Thyroid gland (tissue), 4 donors: Measurements from ENCODE around the gene OTOP3. TPM values are rescaled to one million over a fixed set of nuclear protein-coding genes. Genes with fewer than 3 reads are reported as not detected.

Source experiments
- DNase-seq, 2 donors: peaks; one replicate each; pipeline ENCODE4 v3.0.0-alpha.2; 2019
- H3K27ac ChIP-seq, 3 donors: fragments of 200-600 bp; sonication (generic); 1 replicate in 2 of 3; 2 replicates in 1 of 3; pipeline ENCODE4 v1.5.1; 2016 to 2019; ENCODE audit warnings: mild to moderate bottlenecking in 1 of 3, moderate library complexity in 1 of 3
- H3K27me3 ChIP-seq: fragments of 200-600 bp; sonication (generic); one replicate; pipeline ENCODE4 v1.5.1; 2019
- H3K36me3 ChIP-seq, 2 donors: fragments of 200-600 bp; sonication (generic); one replicate each; pipeline ENCODE4 v1.5.1; 2016 to 2019
- H3K4me1 ChIP-seq, 2 donors: fragments of 200-600 bp; sonication (generic); one replicate each; pipeline ENCODE4 v1.5.1; 2017 to 2019
- H3K4me3 ChIP-seq, 3 donors: fragments of 200-600 bp; sonication (generic); replicated peaks in 1 of 3; 1 replicate in 2 of 3; 2 replicates in 1 of 3; pipeline ENCODE4 v1.5.1; 2016; ENCODE audit warnings: mild to moderate bottlenecking in 1 of 3
- H3K9me3 ChIP-seq: fragments of 200-600 bp; sonication (generic); one replicate; pipeline ENCODE4 v1.5.1; 2017
- POLR2A ChIP-seq, 2 donors: fragments of 450-650 bp; IDR thresholded peaks; one replicate each; pipeline ENCODE4 v1.6.1; 2017; ENCODE audit warnings: antibody characterized with exemption in 2 of 2, mild to moderate bottlenecking in 2 of 2, moderate library complexity in 1 of 2
- WGBS, 2 donors: methylation state at CpG; one replicate each; pipeline ENCODE4 v1.1.5; 2017; 5-methylcytosine and 5-hydroxymethylcytosine counted together
- intact Hi-C: fragments of 100-400 bp; cut with DNase I; formaldehyde crosslinking; loops from one replicate; pipeline ENCODE4 v1.15.1; 2023
- total RNA-seq, 4 donors: library from RNA; depleted of rRNA; stranded (reverse); fragments of >200 nt; gene quantifications; one replicate each; pipeline ENCODE4 v1.2.3, GENCODE V29; 2016
- TF ChIP-seq, protein P1 (sequence below), 6 experiments: fragments of 200-600 bp in 3 of 6; fragments of 450-650 bp in 3 of 6; sonication (generic) in 3 of 6; IDR thresholded peaks; one replicate each; pipeline ENCODE4 v1.5.1; 2016 to 2019; ENCODE audit warnings: antibody characterized with exemption in 6 of 6, mild to moderate bottlenecking in 2 of 6, inconsistent platforms in 1 of 6, moderate library complexity in 1 of 6

OTOP3 gene
- total RNA-seq, 4 donors from 2014 or later, result not detected

DNA sequence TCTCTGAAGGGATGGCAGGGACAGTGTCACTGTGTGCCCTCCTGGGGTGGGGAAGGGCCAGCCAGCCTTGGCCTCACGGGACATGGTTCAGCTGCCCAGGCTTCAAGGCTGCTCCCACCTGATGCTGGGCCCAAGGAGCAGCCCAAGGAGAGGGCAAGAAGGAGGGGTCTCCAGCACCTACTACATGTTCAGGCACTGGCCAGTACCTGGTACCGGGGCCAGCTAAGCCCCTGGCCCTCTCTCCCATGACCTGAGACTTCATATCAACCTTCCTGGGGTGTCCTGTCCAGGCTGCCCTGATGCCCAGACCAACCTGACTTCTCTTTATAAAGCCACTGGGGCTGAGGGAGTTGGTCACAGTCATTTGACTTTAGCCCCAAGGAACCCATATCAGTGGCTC, 13.9 kb upstream of the OTOP3 start:
- Histone ChIP-seq H3K4me1 (peaks cover 13 to 21% of the 10 kb centered on the region in 2 donors), H3K4me3 (no peak overlapping the region), H3K27ac (no peak overlapping the region), H3K27me3 (peaks cover 21% of the 10 kb centered on the region), H3K9me3 (no peaks in the 10 kb centered on the region), H3K36me3 (no peaks in the 10 kb centered on the region)
- DNase-seq, result no peak
- TF ChIP-seq, protein P1, sequence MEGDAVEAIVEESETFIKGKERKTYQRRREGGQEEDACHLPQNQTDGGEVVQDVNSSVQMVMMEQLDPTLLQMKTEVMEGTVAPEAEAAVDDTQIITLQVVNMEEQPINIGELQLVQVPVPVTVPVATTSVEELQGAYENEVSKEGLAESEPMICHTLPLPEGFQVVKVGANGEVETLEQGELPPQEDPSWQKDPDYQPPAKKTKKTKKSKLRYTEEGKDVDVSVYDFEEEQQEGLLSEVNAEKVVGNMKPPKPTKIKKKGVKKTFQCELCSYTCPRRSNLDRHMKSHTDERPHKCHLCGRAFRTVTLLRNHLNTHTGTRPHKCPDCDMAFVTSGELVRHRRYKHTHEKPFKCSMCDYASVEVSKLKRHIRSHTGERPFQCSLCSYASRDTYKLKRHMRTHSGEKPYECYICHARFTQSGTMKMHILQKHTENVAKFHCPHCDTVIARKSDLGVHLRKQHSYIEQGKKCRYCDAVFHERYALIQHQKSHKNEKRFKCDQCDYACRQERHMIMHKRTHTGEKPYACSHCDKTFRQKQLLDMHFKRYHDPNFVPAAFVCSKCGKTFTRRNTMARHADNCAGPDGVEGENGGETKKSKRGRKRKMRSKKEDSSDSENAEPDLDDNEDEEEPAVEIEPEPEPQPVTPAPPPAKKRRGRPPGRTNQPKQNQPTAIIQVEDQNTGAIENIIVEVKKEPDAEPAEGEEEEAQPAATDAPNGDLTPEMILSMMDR (IDR thresholded peaks at IDR 0.05), result no peak
- TF ChIP-seq POLR2A (IDR thresholded peaks at IDR 0.05), result no peak
- WGBS, 2 donors, result 83 to 100% methylated on average over 1 of the region's 2 CpGs
- intact Hi-C loops, result no loop called here

DNA sequence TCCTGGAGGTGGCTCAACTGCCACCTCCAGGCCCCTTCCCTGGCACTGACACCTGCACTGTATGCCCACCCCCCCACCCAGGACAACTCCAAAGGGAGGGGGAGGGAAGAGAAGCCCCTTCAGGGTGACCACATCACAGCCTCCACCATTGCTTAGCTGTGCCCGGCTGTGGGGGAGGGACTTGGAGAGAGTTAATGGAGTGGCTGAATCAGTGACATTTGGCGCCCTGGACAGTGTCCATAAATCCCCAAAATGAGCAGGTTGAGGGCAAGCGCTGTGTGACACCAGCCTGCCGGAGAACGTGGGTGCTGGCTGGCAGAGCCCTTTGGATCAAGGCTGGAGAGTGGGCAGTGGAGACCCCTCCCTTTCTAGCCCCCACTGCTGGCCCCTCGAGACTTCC, 13.5 kb upstream of the OTOP3 start:
- H3K27ac ChIP-seq, result no peak overlapping the region
- 54 to 65% methylated on average over 6 of the region's 6 CpGs for WGBS, 2 donors
- no peaks in the 10 kb centered on the region for H3K36me3 ChIP-seq
- no peak for DNase-seq
- no peak overlapping the region for H3K4me3 ChIP-seq
- H3K9me3 ChIP-seq, result no peaks in the 10 kb centered on the region
- peaks cover 21% of the 10 kb centered on the region for H3K27me3 ChIP-seq
- intact Hi-C loops, result no loop called here
- TF ChIP-seq, protein P1 (IDR thresholded peaks at IDR 0.05), result no peak
- TF ChIP-seq POLR2A (IDR thresholded peaks at IDR 0.05), result no peak
- H3K4me1 ChIP-seq, result peaks cover 13 to 21% of the 10 kb centered on the region in 2 donors

DNA sequence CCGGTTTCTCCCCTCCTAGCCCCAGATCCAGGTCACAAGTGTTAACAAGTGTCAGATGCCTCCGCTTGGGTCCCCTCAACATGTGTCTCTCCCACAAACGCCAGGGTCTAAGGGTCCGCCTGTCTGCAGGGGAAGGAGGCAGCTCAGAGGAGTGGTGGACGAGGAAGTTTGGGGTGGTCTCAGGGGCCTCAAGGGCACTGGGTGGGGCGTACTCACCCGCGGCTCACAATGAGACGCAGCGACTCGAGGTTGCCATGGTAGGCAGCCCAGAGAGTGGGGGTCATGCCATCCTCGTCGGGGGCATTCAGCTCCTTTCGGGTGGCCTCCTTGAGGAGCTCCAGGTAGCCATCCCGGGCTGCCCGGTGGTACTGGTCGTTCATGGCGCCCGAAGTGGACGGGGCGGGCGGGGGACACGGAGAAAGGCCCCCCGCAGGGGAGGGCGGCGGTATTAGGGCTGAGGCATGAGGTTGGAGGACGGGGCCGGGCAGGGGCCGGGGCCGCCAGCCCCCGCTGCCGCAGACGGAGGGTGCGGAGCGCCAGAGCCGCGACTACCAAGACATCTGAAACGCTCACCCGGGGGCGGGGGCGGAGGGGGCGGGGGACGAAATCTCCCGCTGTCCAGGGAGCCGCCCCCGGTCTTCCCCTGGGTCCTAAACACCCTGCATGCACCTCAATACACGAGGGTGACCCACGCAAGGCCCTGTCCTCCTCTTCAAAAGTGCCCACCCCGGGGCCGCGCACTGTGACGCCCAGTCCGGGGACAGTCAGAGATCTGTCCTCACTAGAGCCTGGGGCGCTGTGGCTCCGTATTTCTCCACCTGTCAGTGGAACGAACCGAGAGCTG, 12.8 kb upstream of the OTOP3 start, which contains the start of gene USH1G:
Gene USH1G (minus strand): TSS at position 562 of the 844 bp plus-strand sequence. CDS start 182 bp downstream, at position 380.
- Histone ChIP-seq H3K4me1 (peaks cover 13 to 21% of the 10 kb centered on the region in 2 donors), H3K9me3 (no peaks in the 10 kb centered on the region), H3K4me3 (peak within 1 kb of the TSS in 1 of 3 donors; percentile 21), H3K27ac (no peak within 1 kb of the TSS), H3K27me3 (peaks cover 21% of the 10 kb centered on the region), H3K36me3 (no peaks in the 10 kb centered on the region)
- peak in 1 of 2 donors; percentile 23 for DNase-seq
- TF ChIP-seq, protein P1 (IDR thresholded peaks at IDR 0.05), result no peak
- no peak for TF ChIP-seq POLR2A (IDR thresholded peaks at IDR 0.05)
- WGBS, 2 donors, result 11 to 30% methylated on average over 8 to 25 of the region's 57 CpGs
- intact Hi-C loops, result no loop called here

DNA sequence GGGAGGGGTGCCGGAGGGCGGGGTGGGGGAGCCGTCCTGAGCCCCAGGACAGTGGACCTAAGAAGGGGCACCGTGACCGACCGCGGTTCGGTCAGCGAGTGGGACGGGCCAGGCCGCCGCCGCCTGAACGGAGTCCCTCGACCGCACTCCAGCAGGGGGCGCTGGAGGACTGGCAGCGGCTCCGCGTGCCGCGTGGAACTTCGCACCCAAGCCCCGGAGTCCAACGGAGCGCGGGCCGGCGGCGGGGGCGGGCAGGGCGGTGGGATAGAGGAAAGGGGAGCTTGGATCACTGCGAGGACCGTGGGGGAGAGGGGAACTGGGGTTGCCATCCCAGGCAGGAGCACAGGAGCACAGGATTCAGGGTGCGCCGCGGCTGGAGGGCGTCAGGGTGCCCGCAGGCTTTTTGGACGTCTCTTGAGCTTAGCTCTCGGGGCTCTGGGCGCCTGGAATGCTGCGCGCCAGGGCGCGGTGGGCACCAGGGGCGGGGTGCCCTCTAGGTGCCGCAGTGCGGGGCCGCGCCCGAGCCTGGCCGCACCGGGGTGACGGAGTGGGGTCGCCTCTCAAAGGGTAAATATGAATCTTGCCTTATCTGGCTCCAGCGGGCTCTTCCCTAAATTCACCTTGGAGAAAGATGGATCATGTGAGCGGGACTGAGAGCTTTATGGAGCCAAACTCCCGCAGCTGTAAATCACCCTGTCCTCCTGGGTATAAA, 12.0 kb upstream of the OTOP3 start:
- intact Hi-C loops, result no loop called here
- TF ChIP-seq, protein P1 (IDR thresholded peaks at IDR 0.05), result peak; percentile 21 to 85 (median 52)
- TF ChIP-seq POLR2A (IDR thresholded peaks at IDR 0.05), result no peak
- peak overlapping the region in 1 of 3 donors; percentile 21 for H3K4me3 ChIP-seq
- 3 to 5% methylated on average over 3 to 27 of the region's 59 CpGs for WGBS, 2 donors
- DNase-seq, result peak; percentile 57 to 65
- no peaks in the 10 kb centered on the region for H3K36me3 ChIP-seq
- H3K9me3 ChIP-seq, result no peaks in the 10 kb centered on the region
- H3K27ac ChIP-seq, result no peak overlapping the region
- H3K4me1 ChIP-seq, result peaks cover 13 to 21% of the 10 kb centered on the region in 2 donors
- H3K27me3 ChIP-seq, result peaks cover 21% of the 10 kb centered on the region
